GM19035 (cell line): ENCODE results near the gene ZFP36L1.

ENCODE experiments used
- ATAC-seq: cut with Tn5 transposase; IDR thresholded peaks from one replicate; pipeline ENCODE4 v1.9.1; 2021; ENCODE audit not compliant: unreplicated experiment

The ZFP36L1 gene

DNA sequence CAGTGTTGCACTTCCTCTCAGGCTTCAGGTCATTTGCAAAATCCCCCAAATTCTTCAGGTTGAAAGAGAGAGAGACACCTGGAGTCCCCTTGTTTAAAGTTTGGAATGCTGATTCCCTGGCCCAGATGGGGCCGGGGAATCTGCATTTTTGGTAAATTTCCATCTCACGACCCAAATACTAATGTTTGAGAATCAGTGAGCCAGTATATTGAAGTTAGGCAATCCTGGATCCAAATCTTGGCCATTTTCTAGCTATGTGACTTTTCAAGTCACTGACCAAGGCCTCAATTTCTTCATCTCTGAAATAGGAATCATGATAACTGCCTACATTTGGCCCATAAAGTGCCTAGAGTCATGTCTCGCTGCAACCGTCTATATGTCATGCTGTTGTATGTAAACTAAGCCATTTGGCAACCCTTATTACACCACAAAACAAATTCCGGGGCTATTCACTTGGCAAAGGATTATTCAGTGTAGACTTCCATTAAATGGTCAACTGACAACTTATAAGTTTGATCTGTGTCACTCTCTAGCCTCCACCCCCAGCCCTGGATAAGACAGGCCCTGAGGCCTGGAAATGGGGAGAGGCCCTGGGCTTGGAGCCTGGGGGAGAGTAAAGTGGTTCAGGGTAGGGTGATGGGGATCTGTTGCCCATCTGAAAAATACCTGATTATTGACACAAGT is 3.7 kb upstream of the ZFP36L1 start:
- no peak for ATAC-seq

DNA sequence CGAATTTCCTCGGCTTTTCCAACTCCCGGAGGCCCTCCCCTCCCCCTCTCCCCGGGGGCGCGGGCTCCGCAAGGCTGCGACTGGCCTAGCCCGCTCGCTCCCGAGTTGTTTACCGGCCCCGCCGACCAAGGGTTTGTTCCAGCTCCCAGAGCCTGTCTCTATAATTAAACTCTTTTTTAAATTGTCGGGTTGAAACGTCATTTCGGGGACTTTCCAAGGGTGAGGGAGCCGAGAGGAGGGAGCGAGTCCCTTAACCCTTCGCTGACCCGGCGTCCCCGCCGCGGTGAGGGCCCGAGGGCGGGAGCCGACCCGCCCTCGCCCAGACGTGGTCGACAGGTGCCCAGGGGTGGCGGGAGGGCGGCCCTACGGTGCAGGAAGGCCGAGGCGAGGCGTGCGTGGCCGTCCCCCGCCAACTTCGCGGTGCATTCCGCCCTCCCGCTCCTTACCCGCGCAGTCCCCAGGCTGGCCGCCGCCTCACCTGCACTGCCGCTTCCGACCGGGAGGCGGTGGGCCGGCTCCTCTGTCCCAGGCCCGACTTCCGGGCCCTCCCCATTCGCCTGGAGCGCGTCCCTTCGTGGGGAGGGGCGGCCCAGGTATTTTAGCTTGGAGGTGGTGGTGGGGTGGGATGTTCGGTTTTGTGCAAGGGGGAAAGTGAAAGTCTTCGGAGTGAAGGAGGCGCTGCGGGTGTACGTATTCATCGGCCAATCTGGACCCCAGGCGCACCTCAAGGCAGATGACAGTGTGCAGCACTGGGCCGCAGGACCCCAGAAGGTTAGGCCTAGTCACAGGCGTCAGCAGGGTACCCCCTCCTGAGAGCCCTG is 2.9 kb upstream of the ZFP36L1 start:
- peak; percentile 37 for ATAC-seq

DNA sequence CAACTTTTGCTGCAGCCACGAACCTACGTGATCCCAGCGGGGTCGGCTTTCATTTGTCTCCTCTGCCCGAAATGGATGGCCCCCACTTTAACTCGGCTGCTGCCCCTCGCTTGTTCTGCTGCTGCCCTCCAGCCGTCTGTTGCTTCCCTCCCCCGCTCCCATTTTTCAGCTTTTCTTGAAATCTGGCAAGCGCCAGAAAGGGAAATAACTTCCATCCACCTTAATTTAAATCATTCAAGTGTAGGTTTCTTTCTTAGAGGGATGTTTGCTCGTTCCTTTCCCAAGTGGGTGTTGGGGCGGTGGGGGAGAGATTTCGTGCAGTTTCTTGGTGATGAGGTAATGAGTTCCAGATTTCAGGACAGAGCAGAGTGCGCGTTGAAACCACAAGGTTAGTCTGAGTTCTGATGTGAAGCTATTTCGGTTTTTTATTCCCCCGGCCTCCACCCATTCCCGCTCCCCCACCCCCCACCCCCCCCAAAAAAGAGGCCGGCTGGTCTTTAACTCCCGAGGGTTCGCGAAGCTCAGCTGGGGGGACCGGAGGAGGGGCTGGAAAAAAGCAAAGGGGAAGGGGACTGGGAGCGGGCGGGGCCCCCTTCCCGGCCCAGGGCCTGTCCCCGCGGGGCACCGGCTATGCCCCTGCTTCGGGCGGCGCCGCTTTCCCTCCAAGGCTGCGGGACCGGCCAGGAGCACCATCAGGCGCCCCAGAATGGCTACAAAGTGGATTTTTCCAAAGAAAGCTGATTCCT is 2.2 kb upstream of the ZFP36L1 start:
- no peak for ATAC-seq

DNA sequence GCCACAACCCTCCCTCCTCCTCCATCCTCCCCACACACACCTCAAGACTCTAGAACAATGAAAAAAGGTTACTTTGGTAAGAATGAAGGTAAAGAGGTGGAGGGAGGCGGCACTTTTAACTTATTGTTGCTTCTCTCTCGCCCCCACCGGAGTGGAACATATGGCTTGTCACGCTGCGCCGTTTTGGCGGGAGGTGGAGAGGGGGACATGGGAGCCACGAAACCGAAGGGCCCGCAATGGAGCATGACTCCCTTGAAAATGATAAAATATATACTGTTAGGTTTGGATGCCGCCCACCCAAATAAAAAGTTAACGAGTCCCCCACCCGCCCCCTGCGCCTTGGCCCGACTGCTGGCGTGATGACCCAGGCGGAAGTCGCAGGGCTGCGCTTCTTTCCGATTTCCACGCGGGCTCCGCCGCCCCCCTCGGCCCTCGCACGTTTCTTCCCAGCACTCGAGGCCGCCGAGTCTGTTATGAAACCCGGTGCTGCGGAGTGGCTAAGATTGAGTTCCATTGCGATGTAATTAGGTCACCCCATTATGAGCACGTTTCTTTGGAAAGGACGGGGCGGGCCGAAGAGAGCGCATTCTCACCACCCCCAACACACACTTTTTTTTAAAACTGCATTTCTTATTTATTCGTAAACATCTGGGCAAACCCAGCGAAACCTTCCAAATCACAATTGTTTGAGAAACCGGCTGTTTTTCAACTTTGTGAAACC is 1.4 kb upstream of the ZFP36L1 start:
- no peak for ATAC-seq

DNA sequence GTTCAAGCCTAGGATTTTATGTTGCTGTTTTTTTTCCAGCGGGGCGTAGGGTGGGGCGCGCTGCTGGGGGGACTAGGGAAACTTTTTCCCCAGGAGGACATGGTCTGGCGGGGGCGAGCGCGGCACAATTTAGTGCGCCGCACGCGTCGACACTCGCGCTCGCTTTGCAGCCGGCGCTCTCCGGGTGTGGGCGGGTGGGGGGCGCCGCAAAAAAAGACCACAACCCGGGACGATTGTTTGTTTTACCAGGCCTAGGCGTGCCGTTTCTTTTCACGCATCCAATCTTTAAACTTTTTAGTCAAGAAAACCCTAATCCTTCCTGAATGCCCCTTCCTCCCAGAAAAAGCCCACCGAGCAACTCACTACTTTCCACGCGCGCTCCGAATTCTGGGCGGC is 865 bp upstream of the ZFP36L1 start:
- no peak for ATAC-seq

DNA sequence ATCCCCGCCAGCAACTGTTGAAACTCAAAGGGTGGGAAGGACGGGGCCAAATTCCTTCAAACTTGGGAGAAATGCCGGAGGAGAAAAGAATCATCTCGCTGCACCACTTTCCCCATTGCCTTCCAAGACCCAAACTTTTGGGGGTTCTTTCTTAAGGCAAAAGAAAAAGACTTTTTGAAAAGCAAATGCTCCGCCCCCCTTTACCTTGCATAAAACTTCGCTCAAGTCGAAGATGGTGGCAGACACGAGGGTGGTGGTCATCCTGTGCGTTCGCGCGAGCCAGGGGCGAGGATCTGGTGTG is 239 bp downstream of the ZFP36L1 start:
- ATAC-seq: no peak

DNA sequence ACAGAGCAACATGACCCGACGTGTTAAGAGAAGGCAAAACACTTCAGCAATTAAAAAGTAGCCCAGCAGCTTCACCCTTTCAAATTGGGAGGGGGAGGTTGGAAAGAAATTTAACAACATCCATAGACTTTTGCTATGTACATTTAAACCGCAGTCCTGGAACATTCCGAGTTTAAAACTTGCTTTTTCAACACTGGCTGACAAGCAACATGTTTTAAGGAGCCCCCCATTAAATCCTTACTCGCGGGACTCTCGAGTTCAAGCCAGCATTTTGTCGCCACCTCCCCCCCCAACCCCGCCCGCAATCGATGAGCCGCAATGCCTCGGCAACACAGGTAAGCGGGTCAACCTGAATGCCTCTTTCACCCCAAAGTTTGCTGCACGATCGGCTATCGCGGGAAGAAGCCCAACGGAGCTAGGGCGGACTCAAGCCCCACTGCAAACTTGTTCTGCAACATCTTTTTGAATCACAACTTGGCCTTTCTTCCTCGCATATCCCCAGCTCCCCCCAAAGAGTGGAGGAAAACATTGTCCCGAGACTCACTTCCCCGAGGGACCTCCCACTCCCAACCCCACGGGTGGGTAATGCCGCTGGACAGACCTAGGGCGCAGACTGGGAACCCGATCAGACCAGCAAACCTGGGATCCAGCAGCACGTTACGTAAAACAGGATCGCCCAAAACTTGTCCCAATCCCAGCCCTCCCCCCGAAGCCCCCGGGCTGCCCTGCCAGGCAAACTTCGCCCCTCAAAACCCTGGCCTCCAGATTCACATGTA is 777 bp downstream of the ZFP36L1 start:
- no peak for ATAC-seq

DNA sequence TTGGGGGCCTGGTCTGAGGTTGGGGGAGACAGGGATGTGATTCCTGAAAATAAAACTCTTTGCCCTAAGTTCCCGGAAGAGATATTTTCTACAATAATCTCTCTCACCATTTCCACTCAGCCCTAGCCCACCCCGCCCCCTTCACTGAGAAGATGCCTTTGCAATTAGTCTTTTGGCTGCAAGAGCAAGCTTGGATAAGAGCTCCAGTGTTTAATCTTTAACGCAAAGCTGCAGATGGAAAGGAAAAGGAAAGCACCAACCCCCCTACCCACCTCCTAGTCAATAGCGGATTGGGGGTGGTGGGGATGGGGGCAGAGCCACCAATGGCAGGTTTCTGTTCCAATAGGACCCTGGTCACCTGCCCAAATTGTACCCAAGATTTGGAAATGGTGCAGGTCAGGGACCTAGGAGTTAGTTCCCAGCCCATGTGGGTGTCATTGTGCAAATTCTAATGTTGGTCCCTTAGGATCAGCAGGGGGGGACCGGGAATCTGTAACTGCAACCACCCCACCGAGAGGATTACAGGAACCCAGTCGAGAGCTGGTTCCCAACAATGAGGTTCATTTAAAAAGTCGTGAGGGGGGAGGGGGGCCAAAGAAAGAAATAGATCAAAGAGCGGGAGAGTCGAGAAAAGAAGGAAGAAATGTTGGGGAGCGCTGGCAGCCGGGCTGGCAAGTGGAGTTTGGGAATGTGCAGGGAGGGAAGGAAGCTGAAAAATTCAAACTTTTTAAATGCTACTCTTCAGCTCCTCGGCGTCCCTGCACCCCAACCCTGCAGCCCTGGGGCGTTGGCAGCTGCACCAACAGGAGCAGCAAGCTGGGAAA is 1.6 kb downstream of the ZFP36L1 start:
- no peak for ATAC-seq

DNA sequence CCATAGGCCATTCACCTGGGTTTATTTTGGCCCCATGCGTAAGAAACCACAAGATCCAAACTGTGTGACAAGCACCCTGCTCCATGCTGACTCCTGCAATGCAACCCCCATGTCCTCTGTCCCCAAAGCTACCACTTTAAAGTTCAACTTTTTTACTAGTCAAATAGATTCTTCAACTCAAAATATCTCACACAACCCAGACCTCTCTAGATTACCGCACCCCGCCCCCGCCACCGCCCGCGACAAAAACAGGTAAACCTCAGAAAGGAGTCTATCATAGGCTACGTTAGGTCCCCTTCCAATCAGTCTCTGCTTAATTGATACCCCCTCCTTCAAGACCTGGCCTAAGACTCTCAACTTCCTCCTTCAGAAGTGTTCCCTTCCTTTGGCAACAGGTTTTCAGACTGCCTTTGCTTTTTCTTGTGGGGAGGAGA is 2.2 kb downstream of the ZFP36L1 start:
- ATAC-seq: no peak

DNA sequence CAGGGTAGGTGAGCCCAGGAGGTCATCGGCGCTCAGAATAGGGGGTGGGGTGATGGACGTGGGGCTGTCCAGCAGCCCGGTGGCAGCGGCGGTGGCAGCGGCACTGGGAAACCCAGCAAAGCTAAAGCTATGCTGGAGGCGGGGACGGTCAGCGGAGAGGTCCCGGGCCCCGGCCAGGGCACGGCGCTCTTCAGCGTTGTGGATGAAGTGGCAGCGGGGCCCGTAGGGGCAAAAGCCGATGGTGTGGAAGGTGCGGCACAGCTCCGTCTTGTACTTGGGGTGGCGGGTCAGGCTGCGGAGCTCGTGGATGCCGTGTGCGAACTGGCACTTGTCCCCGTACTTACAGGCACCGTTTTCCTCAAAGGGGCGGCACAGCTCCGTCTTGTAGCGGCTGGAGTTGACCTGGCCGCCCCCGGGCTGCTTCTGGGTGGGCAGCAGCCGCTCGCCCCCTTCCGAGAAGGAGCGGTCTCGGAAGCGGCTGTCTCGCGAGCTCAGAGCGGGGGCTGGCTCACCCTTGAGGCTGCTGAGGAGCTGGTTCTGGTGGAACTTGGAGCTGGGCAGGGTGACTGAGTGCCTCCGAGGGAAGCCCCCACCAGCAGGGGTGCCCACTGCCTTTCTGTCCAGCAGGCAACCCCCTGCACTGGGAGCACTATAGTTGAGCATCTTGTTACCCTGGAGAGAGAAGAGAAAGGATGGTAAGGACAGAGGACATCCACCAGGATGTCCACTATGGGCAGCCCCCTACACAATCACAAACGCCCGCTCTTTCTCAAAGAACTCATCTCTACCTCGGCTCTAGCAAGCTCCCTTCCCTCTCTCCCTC is 2.8 kb downstream of the ZFP36L1 start:
- ATAC-seq: no peak

DNA sequence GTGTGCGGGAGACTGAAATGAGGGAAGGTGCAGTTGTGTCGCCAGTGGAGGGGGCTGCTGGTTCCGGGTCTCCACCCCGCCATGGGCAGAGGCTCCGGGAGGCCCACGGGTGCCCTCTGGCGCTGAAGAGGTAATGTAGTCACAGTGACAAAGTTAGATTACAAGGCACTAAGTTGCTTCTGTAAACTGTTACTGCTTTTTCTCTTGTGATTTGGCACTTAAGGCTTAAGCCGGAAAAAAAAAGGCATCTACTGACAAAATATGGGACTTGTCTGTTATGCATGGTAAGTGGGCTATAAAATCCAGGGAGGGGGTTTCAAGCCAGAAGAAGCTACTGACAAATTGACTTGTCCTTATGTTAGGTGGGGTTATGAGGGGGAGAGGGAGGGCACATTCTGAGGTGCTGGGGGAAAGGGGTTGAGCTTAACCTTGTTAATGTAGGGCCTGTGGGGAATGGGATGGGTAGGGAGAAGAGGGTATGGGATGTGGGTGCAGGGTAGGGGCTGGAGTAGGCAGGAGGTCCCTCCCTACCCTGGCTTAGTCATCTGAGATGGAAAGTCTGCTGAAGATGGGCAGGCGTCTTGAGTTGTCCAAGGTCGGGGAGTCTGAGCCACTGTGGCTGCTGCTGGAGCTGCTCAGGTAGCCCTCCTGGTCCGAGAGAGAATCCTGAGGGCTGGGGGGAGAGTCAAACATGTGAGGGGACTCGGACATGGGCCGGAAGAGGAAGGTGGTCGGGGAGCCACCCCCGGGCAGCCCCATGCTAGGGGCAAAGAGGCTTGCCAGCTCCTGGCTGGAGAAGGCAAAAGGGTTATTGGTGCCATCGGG is 3.7 kb downstream of the ZFP36L1 start:
- ATAC-seq: no peak

DNA sequence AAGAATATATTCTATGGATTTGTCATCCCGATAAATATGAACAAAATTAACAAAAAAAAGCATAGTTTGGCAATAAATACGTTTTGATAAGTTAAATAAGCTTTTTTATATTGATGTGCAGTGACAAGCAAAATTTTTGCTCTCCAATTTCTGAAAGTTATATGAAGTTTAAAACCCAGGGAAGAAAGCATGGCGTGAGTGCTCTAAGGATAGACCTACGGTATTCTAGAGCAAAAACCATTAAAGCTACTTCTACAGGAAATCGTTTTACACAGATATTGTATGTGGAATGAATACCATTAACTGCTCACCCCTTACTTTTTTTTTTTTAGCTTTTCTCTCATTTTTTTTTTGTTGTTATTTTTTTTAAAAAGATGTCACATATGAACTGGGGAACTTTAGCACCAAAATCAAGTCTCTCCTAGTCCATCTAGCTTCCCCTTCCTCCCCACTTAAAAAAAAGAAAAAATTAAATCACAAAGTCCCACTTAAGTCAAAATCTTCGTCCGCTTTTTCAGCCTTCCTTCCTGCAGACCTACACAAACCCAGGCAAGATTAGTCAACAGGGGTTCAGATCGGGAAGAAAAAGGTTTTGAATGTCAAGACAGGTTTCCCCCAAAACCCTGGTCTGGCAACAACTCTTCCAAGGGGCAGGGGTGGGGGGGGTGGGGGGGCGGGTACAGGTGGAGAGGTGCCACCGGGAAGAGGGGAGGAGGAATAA is 4.4 kb downstream of the ZFP36L1 start:
- ATAC-seq: no peak

DNA sequence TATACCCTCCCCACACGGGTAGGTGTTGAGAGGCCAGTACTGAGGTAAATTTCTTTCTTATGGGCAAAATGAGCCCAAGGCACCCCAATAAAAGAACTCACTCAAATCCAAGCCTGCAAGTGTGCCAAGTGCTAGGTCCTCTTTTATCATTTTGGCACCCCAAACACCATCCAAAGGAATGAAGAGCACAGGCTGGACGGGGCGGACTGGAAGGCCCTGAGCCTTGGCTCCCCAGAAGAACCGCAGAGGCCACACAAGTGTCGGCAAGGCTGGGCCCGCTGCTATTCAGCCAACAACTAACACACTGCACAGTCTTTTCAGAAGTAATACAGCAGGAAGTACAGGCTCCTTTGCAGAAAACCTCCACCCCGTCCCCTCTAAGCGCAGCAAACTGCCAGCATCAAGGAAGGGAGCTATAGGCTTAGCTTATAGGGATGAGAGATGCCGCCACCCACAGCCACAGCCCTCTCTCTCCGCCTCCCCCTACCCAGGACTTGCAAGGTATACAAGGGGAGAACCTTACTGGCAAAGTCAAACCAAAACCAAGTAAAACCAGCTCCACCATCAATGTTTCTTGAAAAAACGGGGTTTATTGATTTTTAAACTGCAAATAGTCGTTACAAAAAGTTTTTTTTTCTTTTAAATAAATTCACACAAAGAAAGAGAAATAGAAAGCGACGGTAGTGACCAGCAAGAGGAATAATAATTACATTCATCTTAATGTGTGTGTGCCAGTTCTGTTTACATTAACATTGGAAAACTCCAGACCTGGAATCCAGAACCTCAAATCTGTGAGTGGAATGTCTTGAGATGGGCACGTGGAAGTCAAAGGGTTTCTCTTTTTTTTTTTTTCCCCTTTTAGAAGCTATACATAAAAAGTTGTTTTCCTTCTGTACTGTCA is 5.5 kb downstream of the ZFP36L1 start:
- ATAC-seq: no peak

DNA sequence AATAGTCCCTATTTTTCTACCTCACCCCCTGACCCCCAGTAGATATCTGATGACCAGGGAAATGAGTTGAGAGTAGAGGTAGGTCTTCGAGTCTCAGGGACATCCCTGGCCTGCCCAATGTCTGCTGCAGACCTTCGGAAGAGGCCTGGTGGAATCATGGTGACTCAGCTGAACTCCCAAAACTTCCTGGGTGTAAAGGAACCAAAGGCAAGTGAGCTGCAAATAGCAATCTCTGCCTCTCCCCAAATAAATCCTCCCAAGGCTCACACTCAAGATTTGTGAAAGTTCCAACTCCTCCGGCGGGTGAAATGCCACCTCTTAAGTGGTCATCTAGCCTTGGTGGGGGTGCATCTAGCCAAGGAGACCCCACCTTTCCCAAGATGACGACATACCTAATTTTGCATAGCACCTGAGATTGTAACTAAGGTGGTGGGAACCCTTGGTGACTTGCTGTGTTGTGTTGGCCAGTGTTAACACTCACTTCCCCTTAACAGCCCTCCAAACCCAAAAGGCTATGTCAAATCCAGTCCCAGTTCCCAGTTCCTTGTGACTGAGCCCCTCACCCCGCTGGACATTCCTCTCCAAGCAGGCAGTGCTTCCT is 6.3 kb downstream of the ZFP36L1 start:
- ATAC-seq: no peak

DNA sequence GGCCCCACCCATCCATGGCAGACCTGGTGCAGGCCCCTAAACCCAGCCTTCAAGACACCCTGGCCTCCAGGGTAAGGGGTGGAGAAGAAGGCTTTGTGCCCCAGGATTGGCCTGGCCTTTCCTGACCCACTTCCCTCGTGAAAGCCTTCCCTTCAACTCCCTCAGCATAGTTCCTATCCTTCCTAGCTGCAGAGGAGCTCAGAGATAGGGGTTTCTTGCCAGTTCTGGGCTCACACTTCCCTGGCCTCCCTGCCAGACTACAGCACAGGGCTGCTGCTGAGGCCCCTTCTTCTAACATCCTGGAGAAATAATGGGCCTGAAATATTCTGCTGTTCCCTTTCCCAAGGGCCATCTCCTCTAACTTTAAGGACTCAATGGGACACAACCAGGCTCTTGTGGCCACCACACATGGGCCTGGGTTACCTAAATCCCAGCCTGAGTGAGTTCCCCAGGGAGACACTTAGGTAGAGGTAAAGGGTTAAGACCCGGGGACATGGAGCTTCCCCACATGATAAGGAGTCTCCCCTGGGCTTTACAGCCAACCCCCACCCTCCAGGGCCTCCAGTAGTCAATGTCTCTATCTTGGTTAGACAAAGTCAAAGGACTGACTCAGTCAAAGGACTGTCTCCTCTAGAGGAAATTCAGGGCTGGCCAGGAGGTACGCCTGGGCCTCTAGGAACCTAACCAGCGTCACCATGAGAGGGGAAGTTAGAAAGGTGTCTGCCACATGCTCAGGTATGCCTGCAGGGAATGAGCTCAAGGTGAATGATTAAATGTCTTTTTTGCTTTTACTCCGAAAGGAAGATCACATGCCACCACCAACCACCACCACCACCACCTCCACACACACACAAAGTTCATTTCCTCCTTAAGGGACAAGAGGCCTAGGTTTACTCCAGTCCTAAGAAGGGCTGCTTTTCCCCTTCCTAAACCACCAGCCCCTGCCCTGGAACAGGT is 7.1 kb downstream of the ZFP36L1 start:
- no peak for ATAC-seq
